ENCODE data around the gene STXBP6. TPM values are rescaled to one million over a fixed set of nuclear protein-coding genes. Genes with fewer than 3 reads are reported as not detected.
A peak's percentile ranks its signal among the peaks of the same experiment; 100 is the strongest.

Gene STXBP6
- total and polyA plus RNA-seq, 2 of the 13 experiments (the other 11 are each of a cell fraction or from before 2014, with no cell fraction given) = 35.3 to 42.8 TPM

- TF ChIP-seq PTBP1 (IDR thresholded peaks at IDR 0.05; ENCODE audit: low read depth, low read length, poor library complexity, severe bottlenecking) (no peak), ZNF609 (CRISPR knock-in tag; IDR thresholded peaks at IDR 0.05; ENCODE audit: borderline replicate concordance) (no peak), FOXC1 (CRISPR knock-in tag; IDR thresholded peaks at IDR 0.05; ENCODE audit: borderline replicate concordance) (peak; percentile 7; the same call in 1 of the 2 replicates), FOXA1 (IDR thresholded peaks at IDR 0.05) (no peak), FOXA1 (CRISPR knock-in tag; IDR thresholded peaks at IDR 0.05) (no peak), PPARG (CRISPR knock-in tag; conservative IDR thresholded peaks at IDR 0.05) (0 out of 2 replicates have a peak, but pooled peaks have one; percentile 1), GATAD1 (CRISPR knock-in tag; IDR thresholded peaks at IDR 0.05) (no peak), ATF3 (CRISPR knock-in tag; IDR thresholded peaks at IDR 0.05) (no peak), RFX5 (IDR thresholded peaks at IDR 0.05; ENCODE audit: low read depth, low read length) (no peak), MBD4 (IDR thresholded peaks at IDR 0.05; ENCODE audit: borderline replicate concordance, low read length) (no peak), ZNF446 (CRISPR knock-in tag; IDR thresholded peaks at IDR 0.05) (no peak), MLX (CRISPR knock-in tag; IDR thresholded peaks at IDR 0.05) (no peak), NR1H2 (CRISPR knock-in tag; IDR thresholded peaks at IDR 0.05; ENCODE audit: borderline replicate concordance, low read depth) (no peak), ZNF24 (IDR thresholded peaks at IDR 0.05) (no peak), ZNF282 (IDR thresholded peaks at IDR 0.05; ENCODE audit: partially characterized antibody) (no peak), ARID4A (CRISPR knock-in tag; IDR thresholded peaks at IDR 0.05; ENCODE audit: borderline replicate concordance) (peak; percentile 1), RNF2 (conservative IDR thresholded peaks at IDR 0.05; ENCODE audit: low read depth) (no peak)
Measured at GRCh38 chr14:25050269-25051150, 563 bp upstream of the STXBP6 start (continued).

All from HepG2 (cell line).